ENCODE results near the gene ALK. TPM values are rescaled to one million over a fixed set of nuclear protein-coding genes. Genes with fewer than 3 reads are reported as not detected.
A peak's percentile ranks its signal among the peaks of the same experiment; 100 is the strongest.

ALK gene
- total RNA-seq, 1 experiment from 2014 or later = 14.7 TPM

- H3K4me1 ChIP-seq (ENCODE audit: insufficient read depth, low read length, poor library complexity, severe bottlenecking) = peaks cover 34% of the 10 kb centered on the region
These were observed 293.2 kb downstream of the ALK start for GRCh38 chr2:29628108-29628745.

GRCh38 chr2:29627279-29627711 lies 294.1 kb downstream of the ALK start:
- Histone ChIP-seq H3K4me1 (ENCODE audit: insufficient read depth, low read length, poor library complexity, severe bottlenecking) (peaks cover 34% of the 10 kb centered on the region), H3K36me3 (ENCODE audit: insufficient read depth, low read length, poor library complexity, severe bottlenecking) (no peaks in the 10 kb centered on the region), H3K9me3 (ENCODE audit: low read depth, low read length, poor library complexity, severe bottlenecking) (no peaks in the 10 kb centered on the region), H3K27me3 (replicated peaks; ENCODE audit: insufficient read depth, low read depth, low read length, poor library complexity) (no peaks in the 10 kb centered on the region), H3K4me3 (ENCODE audit: low read depth, low read length, poor library complexity, severe bottlenecking) (no peak overlapping the region), H3K27ac (ENCODE audit: low read depth, low read length, poor library complexity, severe bottlenecking) (peak overlapping the region; percentile 32)
- DNase-seq (ENCODE audit: low spot score) = peak; percentile 97
- TF ChIP-seq EZH2 (IDR thresholded peaks at IDR 0.05; ENCODE audit: borderline replicate concordance, low read depth, low read length, poor library complexity, severe bottlenecking) (no peak), CTCF (conservative IDR thresholded peaks at IDR 0.05; ENCODE audit: low read depth, low read length) (no peak)
- intact Hi-C loops (cut with micrococcal nuclease; ENCODE audit: unreplicated experiment) = no loop called here
- BruUV-seq (replicated peaks) = no TSS peak
- POLR2A ChIA-PET (ENCODE audit: low non-redundant PET) = no interaction called here
- CTCF ChIA-PET = no interaction called here

More at GRCh38 chr2:29628108-29628745, 293.2 kb downstream of the ALK start:
- H3K27me3 ChIP-seq (replicated peaks; ENCODE audit: insufficient read depth, low read depth, low read length, poor library complexity) = no peaks in the 10 kb centered on the region
- TF ChIP-seq EZH2 (IDR thresholded peaks at IDR 0.05; ENCODE audit: borderline replicate concordance, low read depth, low read length, poor library complexity, severe bottlenecking) (no peak), CTCF (conservative IDR thresholded peaks at IDR 0.05; ENCODE audit: low read depth, low read length) (no peak)
- no TSS peak for BruUV-seq (replicated peaks)
- no peaks in the 10 kb centered on the region for H3K9me3 ChIP-seq (ENCODE audit: low read depth, low read length, poor library complexity, severe bottlenecking)
- ChIA-PET POLR2A (ENCODE audit: low non-redundant PET) (no interaction called here), CTCF (no interaction called here)
- H3K27ac ChIP-seq (ENCODE audit: low read depth, low read length, poor library complexity, severe bottlenecking) = peak overlapping the region; percentile 44
- H3K36me3 ChIP-seq (ENCODE audit: insufficient read depth, low read length, poor library complexity, severe bottlenecking) = no peaks in the 10 kb centered on the region
- intact Hi-C loops (cut with micrococcal nuclease; ENCODE audit: unreplicated experiment) = no loop called here
- DNase-seq (ENCODE audit: low spot score) = peak; percentile 33
- no peak overlapping the region for H3K4me3 ChIP-seq (ENCODE audit: low read depth, low read length, poor library complexity, severe bottlenecking)

- no peak for TF ChIP-seq CTCF (conservative IDR thresholded peaks at IDR 0.05; ENCODE audit: low read depth, low read length)
- no peak for TF ChIP-seq EZH2 (IDR thresholded peaks at IDR 0.05; ENCODE audit: borderline replicate concordance, low read depth, low read length, poor library complexity, severe bottlenecking)
- CTCF ChIA-PET = no interaction called here
- intact Hi-C loops (cut with micrococcal nuclease; ENCODE audit: unreplicated experiment) = no loop called here
- H3K4me1 ChIP-seq (ENCODE audit: insufficient read depth, low read length, poor library complexity, severe bottlenecking) = peaks cover 8% of the 10 kb centered on the region
- no TSS peak for BruUV-seq (replicated peaks)
- H3K27me3 ChIP-seq (replicated peaks; ENCODE audit: insufficient read depth, low read depth, low read length, poor library complexity) = no peaks in the 10 kb centered on the region
- H3K4me3 ChIP-seq (ENCODE audit: low read depth, low read length, poor library complexity, severe bottlenecking) = no peak overlapping the region
- POLR2A ChIA-PET (ENCODE audit: low non-redundant PET) = no interaction called here
- no peaks in the 10 kb centered on the region for H3K9me3 ChIP-seq (ENCODE audit: low read depth, low read length, poor library complexity, severe bottlenecking)
- no peak overlapping the region for H3K27ac ChIP-seq (ENCODE audit: low read depth, low read length, poor library complexity, severe bottlenecking)
- DNase-seq (ENCODE audit: low spot score) = no peak
- no peaks in the 10 kb centered on the region for H3K36me3 ChIP-seq (ENCODE audit: insufficient read depth, low read length, poor library complexity, severe bottlenecking)
These were observed 300.5 kb downstream of the ALK start for GRCh38 chr2:29620890-29621289.

Data from A673 (cell line).